HL-60 (cell line): ENCODE results near the gene WNT5A.

Experiments used
- CTCF ChIP-seq: IDR thresholded peaks from one replicate; pipeline ENCODE4 v1.5.1; 2011; ENCODE audit warnings: low read length, control low read depth, inconsistent platforms; ENCODE audit not compliant: insufficient read depth
- GABPA ChIP-seq: IDR thresholded peaks from 2 replicates; pipeline ENCODE4 v1.6.1; 2012; ENCODE audit warnings: low read depth
- POLR2AphosphoS5 ChIP-seq: IDR thresholded peaks from 2 replicates; pipeline ENCODE4 v1.6.1; 2012; ENCODE audit warnings: low read depth
- REST ChIP-seq: IDR thresholded peaks from 2 replicates; pipeline ENCODE4 v1.6.1; 2012; ENCODE audit warnings: low read depth; ENCODE audit not compliant: insufficient replicate concordance

- TF ChIP-seq CTCF (no peak), POLR2AphosphoS5 (no peak), REST (no peak), GABPA (no peak)
These were observed 69.9 kb downstream of the WNT5A start for GRCh38 chr3:55417211-55417610.
